SHP77 (cell line): ENCODE data around the gene ICAM2.

Source experiments
- DNase-seq, 2 experiments: peaks; one replicate each; lab custom pipeline; 2025; lab: John Stamatoyannopoulos, UW

ICAM2 gene

GRCh38 chr17:64020056-64020766 lies at the start of gene ICAM2:
Gene ICAM2, minus strand, starts transcription at chr17:64020633. Its CDS starts 13,942 bp downstream, at chr17:64006691.
- DNase-seq: peak in 1 of 2 experiments; percentile 62

DNA sequence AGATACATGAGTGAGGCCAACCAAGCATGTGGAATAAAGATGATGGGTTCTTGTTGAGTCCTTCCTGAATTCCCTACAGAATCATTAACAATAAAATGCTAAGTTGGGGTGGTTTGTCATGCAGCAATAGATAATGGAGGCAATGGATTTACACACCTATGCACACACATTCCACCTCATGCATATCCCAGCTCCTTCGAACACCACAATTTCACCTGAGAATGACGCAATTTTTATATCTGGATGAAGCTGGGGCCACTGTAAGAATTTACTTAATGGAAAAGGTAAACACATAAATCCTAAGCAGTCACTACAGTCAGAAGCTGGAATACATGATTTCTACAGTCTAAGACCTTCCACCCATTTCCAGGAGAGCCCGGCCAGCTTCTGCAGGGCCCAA lies 49.8 kb upstream of the ICAM2 start:
- no peak for DNase-seq

GRCh38 chr17:64069143-64069542 lies 48.7 kb upstream of the ICAM2 start:
- DNase-seq: no peak

DNA sequence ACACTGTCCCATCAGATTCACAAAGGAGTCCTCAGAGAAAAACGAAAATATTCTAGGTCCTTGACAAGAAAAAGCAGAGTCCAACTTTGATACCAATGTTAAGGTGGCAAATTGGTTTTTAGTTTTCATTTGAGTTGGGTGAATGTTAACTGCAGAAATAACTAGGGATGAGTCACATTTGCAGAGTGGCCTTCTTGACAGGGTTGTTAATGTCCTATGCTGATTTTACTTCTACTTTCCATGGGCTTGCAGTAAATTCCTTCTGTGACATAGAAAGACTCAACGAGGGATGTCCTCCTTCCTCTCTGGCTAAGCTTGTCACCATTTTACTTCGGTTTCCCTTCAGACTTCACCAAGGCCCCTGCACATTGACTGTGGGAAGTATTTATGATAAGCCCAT lies 47.2 kb upstream of the ICAM2 start:
- no peak for DNase-seq

DNA sequence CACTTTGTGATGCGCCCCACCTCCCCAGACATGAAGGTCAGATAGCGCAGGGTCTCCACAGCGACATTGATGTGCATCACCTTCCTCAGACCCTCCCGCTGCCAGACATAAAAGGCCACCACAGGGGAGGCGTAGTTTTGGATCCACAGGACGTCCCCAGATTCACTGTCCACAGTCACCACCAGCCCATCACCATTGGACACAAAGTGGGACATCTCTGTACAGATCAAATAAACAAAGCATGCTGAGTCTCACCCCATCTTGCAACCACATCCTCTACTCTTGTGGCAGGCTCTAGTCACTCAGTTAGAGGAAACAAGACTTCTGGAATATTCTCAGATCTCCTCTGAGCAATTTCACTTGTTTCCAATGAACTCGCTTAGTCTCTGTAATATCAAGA lies 46.3 kb upstream of the ICAM2 start:
- no peak for DNase-seq

DNA sequence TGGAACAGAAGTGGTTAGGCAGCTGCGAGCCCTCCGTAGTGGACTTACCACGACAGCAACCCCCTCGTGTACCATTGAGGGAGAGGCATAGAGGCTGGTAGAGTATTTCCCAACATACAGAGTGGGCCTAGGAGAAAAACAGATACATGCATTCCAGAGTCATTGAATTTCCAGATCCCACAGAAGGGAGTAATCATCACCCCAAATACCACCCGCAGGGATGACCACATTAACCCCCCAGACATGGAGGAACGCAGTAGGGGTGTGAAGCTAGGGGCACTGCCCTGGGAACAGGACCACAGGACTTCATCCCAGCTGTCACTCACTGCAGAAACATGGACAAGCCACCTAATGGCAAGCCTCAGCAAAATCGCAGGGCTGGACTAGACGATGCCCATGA lies 44.7 kb upstream of the ICAM2 start:
- DNase-seq: no peak

DNA sequence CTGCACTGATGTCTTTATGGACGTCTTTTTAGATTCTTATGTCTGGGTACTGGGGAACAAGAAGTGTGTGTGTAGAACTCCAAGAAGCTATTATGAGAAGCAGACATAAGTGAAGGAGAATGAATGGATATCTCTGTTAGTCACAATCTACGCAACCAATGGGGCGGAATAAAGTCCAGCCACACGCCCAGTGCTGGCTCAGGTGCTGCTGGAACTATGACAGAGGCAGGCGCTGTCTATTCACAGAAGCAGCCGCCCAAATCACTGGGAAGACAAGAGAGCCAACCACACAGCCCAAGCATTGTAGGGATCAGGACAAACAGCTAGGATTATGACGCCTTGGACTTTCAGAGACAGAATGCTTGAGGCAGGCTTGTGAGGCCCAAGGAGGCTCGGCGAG lies 43.9 kb upstream of the ICAM2 start:
- no peak for DNase-seq

DNA sequence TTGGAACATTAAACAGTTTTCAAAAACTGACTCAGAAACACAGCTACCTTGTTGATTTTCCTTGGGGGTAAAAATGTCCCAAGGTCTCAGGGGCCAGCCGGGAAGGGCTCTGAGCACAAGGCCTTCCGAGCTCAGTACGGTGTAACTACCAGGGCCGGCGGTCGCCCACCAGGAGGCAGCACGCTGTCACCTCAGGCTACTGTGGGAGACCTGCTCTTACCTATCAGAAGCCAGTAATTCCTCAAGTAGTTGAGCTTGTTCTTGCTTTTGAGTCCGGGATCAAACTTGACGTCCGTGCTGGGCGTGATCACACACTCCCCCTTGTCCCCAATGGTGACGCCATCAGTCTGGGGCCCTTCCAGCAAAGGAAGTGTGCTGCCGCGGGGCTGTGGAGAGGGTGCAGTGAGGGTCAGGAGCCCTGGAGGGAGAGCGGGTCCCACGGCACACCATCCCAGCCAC lies 43.4 kb upstream of the ICAM2 start:
- peak in 1 of 2 experiments; percentile 18 for DNase-seq

DNA sequence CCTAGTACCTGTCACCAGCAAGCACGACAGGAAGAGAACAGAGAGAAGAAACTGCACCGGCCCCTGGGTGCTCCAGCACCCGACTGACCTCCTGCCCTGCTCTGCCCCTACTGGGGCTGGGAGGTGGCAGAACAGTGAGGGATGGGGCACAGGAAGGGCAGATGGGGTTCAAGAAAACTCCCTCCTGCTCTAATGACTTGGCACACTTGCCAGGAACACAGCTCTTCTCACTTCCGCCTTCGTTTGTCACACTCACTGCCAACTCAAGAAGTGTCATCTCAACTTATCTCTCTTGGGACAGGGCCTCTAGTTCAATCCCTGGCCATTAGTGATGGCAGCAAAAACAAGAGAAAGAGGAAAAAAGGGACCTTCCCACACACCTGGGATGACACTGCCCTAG lies 42.7 kb upstream of the ICAM2 start:
- DNase-seq: no peak

DNA sequence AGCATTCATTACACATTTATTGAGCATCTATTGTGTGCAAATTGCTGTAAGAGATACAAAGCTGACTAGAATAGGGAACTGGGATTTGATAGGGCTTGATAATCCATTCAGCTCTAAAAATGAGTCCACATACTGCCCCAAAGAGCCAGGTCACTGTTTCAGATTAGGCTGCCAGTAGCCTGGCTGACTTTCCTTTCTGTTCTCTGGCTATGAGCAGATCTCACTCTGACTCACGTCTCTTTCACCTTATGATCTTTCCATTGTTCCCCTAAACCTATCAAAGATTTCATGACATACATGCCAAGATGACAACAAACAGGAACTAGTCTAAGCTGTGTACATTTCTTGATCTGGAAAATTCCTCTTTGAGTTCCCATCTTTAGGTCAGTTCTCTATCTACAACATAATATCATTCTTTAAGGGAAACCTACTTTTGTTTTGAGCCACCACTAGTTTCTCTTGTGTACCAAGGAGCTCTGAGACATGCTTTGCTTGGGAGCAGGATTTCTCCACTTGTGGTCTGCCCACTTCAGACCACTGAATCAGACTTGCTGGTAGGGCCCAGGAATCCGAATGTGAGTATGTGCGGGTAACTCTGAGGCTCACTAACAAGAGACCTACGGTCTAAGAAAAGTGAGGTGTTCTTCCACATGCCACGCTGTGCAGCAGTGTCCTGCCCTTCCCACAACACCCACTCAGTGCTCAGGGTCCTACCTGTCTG lies 40.9 kb upstream of the ICAM2 start:
- DNase-seq: no peak

GRCh38 chr17:64060331-64060730 lies 39.9 kb upstream of the ICAM2 start:
- no peak for DNase-seq

DNA sequence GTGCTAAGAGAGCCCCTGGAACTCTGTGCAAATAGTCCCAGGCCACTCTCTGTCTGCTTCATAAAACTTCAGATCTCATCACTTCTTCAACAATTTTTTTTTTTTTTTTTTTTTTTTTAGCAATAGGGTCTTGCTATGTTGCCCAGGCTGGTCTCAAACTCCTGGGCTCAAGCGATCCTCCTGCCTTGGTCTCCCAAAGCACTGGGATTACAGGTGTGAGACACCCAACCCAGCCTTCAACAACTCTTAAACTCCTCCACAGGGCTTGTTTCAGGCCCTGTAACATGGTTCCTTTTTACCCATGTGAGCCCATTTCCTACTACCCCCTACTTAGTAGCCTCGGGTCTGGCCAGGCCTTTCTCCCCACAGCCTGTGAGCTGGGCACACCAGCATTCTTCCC lies 39.3 kb upstream of the ICAM2 start:
- DNase-seq: no peak

DNA sequence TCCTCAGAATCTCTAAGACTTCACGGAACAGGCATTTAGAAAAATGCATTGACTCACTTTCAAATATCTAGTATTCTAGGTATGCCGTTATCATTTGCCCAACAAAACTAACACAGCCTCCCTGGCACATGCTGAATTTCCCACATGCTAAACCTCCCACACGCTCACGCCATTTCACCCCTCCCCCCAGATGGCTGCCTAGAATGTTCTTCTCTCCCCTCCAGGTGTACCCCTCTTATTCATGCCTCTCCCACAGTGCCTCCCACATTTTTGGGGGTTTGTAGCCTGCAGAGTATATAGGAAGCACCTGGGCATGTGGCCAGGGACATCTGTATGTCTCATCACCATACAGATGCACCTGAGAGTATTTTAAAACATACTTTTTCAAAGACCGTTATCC lies 38.2 kb upstream of the ICAM2 start:
- no peak for DNase-seq

DNA sequence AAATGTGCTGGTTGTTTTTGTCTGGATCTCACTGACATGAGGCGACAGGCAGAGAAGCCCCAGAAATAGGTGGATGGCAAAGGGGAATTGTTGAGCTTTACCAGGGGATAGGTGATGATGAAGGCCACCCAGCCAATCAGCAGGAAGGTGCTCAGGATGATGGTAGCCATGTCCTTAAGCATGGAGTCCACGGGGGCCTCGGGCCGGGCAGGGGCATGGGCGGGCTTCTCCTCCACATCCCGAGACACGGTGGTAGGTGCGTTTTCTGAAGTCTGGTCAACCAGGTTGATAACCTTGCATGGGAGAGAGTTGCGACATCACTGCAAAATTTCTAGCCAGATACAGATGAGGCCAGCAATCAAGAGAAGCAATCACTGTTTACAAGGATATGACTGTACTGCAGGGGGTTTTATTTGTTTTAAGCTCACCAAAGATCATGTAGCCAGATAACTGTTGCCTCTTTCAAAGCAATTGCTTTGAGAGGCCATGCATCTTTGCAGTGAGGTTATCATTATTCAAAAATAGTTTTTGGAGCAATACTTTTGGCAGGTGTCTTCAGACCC lies 37.3 kb upstream of the ICAM2 start:
- no peak for DNase-seq

DNA sequence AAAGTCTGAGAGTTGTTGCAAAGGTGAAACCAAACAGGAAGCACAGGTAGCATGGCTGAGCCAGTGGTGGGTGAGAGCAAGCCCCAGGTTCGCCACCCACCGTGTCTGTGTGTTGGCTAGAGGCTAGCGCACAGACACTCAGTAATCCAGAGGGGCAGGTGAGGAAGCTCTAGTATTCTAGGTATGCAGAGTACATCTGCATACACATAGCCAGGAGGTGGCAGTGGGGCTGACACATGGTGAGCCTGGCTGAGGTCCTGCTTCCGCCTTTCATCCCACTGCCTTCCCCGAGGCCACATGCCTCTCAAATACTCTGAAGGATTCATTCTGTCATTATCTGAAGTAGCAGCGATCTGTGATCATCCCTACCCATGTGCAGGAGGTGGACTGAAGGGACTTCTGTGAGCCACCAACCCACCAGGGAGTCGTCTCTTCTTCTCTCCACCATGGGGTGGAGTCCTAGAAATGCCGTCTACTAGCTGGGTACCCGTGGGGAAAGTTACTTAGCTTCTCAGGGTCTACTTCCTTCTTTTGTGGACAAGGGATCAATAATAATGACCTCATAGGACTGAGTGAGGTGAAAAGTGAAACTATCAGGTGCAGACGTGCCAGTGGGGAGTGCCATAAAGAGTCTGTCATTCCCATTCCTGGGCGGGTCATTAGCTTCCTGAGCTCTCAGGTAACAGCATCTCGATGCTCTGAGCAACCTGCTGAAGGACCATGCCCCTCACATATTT lies 36.0 kb upstream of the ICAM2 start:
- DNase-seq: no peak

GRCh38 chr17:64055183-64056142 lies 35.0 kb upstream of the ICAM2 start:
- DNase-seq: no peak

DNA sequence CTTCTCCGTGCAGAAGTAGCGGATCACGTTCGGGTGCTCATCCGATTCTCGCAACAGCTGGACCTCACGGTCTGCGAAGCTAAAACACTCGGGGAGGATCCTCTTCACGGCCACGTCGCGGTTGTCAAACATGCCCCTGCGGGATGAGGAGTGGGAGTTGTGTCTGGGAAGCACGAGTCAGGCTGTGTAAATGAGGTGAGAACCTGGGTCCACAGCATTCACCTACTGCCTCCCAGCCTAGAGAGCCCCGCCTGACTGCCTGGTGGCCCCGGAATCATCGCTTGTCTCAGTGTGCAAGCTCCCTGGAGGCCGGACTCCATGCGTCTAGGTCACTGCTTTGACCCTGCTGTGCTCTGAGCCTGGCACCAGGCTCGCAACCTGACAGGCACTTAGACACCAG lies 33.9 kb upstream of the ICAM2 start:
- no peak for DNase-seq

DNA sequence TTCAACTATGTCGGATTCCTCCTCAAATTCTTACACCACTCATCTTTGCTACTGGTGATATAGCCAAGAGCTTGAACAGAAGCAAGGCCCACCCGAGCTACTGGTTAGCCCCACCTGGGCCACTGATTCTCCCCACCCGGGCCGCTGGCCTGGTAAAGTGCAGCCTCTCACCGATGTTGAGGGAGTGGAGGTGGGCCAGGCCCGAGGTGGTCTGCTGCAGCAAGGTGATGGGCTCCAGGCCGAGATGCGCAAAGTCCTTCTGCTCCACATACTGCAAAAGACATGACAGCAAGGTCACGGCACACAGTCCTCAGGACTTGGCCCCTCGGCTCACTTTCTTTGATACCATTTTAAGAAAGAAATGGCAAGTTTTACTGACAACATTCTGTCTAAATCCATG lies 32.7 kb upstream of the ICAM2 start:
- DNase-seq: no peak

DNA sequence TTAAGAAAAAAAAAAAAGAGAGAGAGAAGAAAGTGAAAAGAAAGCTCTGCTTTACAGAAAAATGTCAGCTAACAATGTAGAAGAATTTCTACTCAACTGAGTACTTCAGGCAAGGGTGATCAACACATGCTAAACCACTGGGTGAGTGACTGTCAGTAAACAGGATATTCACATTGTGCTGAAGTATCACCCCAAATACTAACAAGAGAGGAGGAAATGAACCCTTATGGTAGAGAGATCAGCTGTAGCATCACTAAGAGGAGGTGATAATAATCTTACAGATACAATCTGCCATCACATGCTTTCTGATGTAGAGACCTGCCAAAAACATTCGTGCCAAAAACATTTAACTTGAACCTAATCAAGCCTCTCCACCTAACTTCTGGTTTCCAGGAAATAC lies 30.7 kb upstream of the ICAM2 start:
- no peak for DNase-seq

DNA sequence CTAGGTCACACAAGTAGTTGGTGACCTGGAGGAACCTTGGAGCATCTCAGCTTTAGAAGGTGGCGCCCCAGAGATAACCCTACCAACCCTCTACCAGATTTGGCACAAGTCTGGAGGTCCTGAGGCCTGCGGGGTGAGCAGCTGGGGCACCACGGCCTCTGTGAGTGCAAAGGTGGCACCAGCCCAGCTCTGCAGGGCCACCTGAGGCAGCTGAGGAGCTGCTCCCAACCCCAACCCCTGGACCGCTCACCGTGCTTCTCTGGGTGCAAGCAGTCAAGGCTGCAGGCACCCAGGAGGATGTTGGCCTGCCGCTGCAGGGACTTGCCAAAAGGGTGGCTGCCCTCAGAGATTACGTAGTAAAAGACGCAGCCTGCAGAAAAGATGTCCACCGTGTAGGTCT lies 28.4 kb upstream of the ICAM2 start:
- no peak for DNase-seq

GRCh38 chr17:64045176-64045575 lies 24.7 kb upstream of the ICAM2 start:
- DNase-seq: no peak
